Spleen (tissue), 11 donors: ENCODE data around the gene FRYL. TPM values are rescaled to one million over a fixed set of nuclear protein-coding genes. Genes with fewer than 3 reads are reported as not detected.
A peak's percentile ranks its signal among the peaks of the same experiment; 100 is the strongest.

Experiments used
- DNase-seq: peaks from one replicate; pipeline ENCODE4 v3.0.0-alpha.2; 2020
- H3K27ac ChIP-seq, 8 donors: fragments of 200-600 bp; sonication (generic) in 7 of 8; 1 replicate in 4 of 8; 2 replicates in 4 of 8; pipeline versions ENCODE4 v1.5.0 to v1.8.0; 2016 to 2021; ENCODE audit warnings: inconsistent platforms in 4 of 8, mild to moderate bottlenecking in 4 of 8, moderate library complexity in 1 of 8
- H3K27me3 ChIP-seq, 7 donors: fragments of 200-600 bp; sonication (generic) in 6 of 7; replicated peaks in 1 of 7; 1 replicate in 4 of 7; 2 replicates in 3 of 7; pipeline versions ENCODE4 v1.5.0 to v1.8.0; 2016 to 2021; ENCODE audit warnings: inconsistent platforms in 3 of 7, mild to moderate bottlenecking in 1 of 7
- H3K36me3 ChIP-seq, 6 donors: fragments of 200-600 bp; sonication (generic) in 5 of 6; 1 replicate in 4 of 6; 2 replicates in 2 of 6; pipeline versions ENCODE4 v1.5.0 to v1.8.0; 2016 to 2021; ENCODE audit warnings: inconsistent platforms in 2 of 6
- H3K4me1 ChIP-seq, 6 donors: fragments of 200-600 bp; sonication (generic) in 5 of 6; 1 replicate in 3 of 6; 2 replicates in 3 of 6; pipeline versions ENCODE4 v1.5.0 to v1.8.0; 2016 to 2021; ENCODE audit warnings: inconsistent platforms in 3 of 6
- H3K4me3 ChIP-seq, 8 donors: fragments of 200-600 bp; sonication (generic) in 7 of 8; 1 replicate in 4 of 8; 2 replicates in 4 of 8; pipeline versions ENCODE4 v1.5.0 to v1.8.0; 2016 to 2021; ENCODE audit warnings: inconsistent platforms in 4 of 8, mild to moderate bottlenecking in 4 of 8, moderate library complexity in 2 of 8
- H3K9me3 ChIP-seq, 8 donors: fragments of 200-600 bp; sonication (generic) in 7 of 8; 1 replicate in 4 of 8; 2 replicates in 4 of 8; pipeline versions ENCODE4 v1.5.0 to v1.8.0; 2016 to 2021; ENCODE audit warnings: inconsistent platforms in 4 of 8
- POLR2A ChIP-seq, 3 donors: fragments of 450-650 bp; IDR thresholded peaks; one replicate each; pipeline ENCODE4 v1.5.1; 2017; ENCODE audit warnings: antibody characterized with exemption in 3 of 3, mild to moderate bottlenecking in 1 of 3
- POLR2AphosphoS5 ChIP-seq, 3 donors: sonication (generic); formaldehyde crosslinking; IDR thresholded peaks; one replicate each; pipeline ENCODE4 v1.5.1; 2017; ENCODE audit warnings: antibody characterized with exemption in 3 of 3
- WGBS, 5 donors: extraction: QIAGEN DNeasy Blood & Tissue Kit in 3 of 5; methylation state at CpG; one replicate each; pipeline versions ENCODE4 v1.1.5 to v1.1.7; 2013 to 2018; 5-methylcytosine and 5-hydroxymethylcytosine counted together
- intact Hi-C: fragments of 100-400 bp; cut with DNase I; formaldehyde crosslinking; loops from one replicate; pipeline ENCODE4 v1.15.0; 2023; ENCODE audit warnings: low total_unique reads
- polyA plus RNA-seq, 3 donors: library from polyadenylated mRNA; stranded (reverse); fragments of 200-250 nt; gene quantifications; one replicate each; pipeline ENCODE4 v1.2.1, GENCODE V29; 2013
- total RNA-seq, 7 donors: library from RNA; depleted of rRNA in 3 of 7; stranded (reverse); fragments of >200 nt in 3 of 7; fragmentation: NEBNext Ultra II Directional in 4 of 7; extraction: Animal tissue kit (Norgen Biotek cat#: 25700) in 4 of 7; gene quantifications; one replicate each; pipeline versions ENCODE4 v1.1.0 to v1.2.1, GENCODE V29; 2016 to 2021
- TF ChIP-seq, protein P1 (sequence below), 11 experiments: fragments of 200-600 bp in 7 of 11; fragments of 450-650 bp in 4 of 11; sonication (generic) in 4 of 11; IDR thresholded peaks in 8 of 11; conservative IDR thresholded peaks in 3 of 11; 1 replicate in 7 of 11; 2 replicates in 4 of 11; pipeline versions ENCODE4 v1.4.0 to v1.8.0; 2016 to 2021; ENCODE audit warnings: antibody characterized with exemption in 11 of 11, inconsistent platforms in 4 of 11, mild to moderate bottlenecking in 1 of 11
- donor health status: healthy with polysubstance abuse.
- donor health status: DM: no; HTN: no; CAD: no; lungs with moderate emphysema.
- donor health status: DM: no; HTN: no; CAD: no.
- donor health status: Bipolar disorder and iron deficiency.
- donor health status: healthy.
- donor health status: DM: no; HTN: no; CAD: no.
- donor health status: DM: yes; HTN: yes; CAD: no.

FRYL gene
- total and polyA plus RNA-seq, 10 donors = 14.2 to 118 (median 94.9) TPM

DNA sequence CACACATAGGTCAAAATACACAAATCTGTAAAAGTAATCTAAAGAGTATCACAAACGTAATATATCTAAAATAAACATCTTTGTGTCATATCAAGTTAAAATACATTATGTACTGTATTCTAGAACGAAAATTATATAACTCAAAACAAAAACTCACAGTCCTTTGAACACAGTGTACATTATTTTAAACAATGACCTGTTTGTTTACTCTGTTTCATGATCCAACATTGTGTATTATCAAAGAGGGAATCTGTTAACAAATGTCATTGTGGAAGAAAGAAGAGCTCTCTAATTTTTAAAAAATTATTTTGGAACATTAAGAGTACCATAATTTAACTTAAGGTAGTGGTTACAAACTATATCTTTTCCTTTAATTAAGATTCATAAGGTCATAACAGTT is 144.1 kb downstream of the FRYL start:
- Histone ChIP-seq H3K36me3 (peaks cover 0 to 13% (median 0%) of the 10 kb centered on the region in 6 donors), H3K4me1 (peaks cover 11 to 68% (median 33%) of the 10 kb centered on the region in 6 donors), H3K27ac (peak overlapping the region in 1 of 8 donors; percentile 45), H3K27me3 (no peaks in the 10 kb centered on the region), H3K9me3 (peaks cover 0 to 6% (median 0%) of the 10 kb centered on the region in 8 donors), H3K4me3 (no peak overlapping the region)
- no peak for TF ChIP-seq POLR2A (IDR thresholded peaks at IDR 0.05)
- intact Hi-C loops = no loop called here
- 30 to 46% (median 38%) methylated on average over 2 of the region's 2 CpGs for WGBS, 5 donors
- DNase-seq = no peak

GRCh38 chr4:48635310-48635709 is 144.8 kb downstream of the FRYL start:
- intact Hi-C loops = no loop called here
- 62 to 85% (median 76%) methylated on average over 3 of the region's 3 CpGs for WGBS, 5 donors
- H3K27me3 ChIP-seq = no peaks in the 10 kb centered on the region

GRCh38 chr4:48634688-48635308 is 145.3 kb downstream of the FRYL start:
- DNase-seq = no peak
- peak overlapping the region in 2 of 8 donors; percentile 21 to 45 for H3K27ac ChIP-seq
- intact Hi-C loops = no loop called here
- 42 to 56% (median 48%) methylated on average over 2 of the region's 2 CpGs for WGBS, 5 donors
- H3K4me3 ChIP-seq = no peak overlapping the region
- peaks cover 11 to 56% (median 27%) of the 10 kb centered on the region in 6 donors for H3K4me1 ChIP-seq
- peaks cover 0 to 6% (median 0%) of the 10 kb centered on the region in 8 donors for H3K9me3 ChIP-seq
- H3K36me3 ChIP-seq = peaks cover 0 to 13% (median 0%) of the 10 kb centered on the region in 6 donors
- H3K27me3 ChIP-seq = no peaks in the 10 kb centered on the region
- TF ChIP-seq POLR2AphosphoS5 (IDR thresholded peaks at IDR 0.05) = no peak
- TF ChIP-seq, protein P1, sequence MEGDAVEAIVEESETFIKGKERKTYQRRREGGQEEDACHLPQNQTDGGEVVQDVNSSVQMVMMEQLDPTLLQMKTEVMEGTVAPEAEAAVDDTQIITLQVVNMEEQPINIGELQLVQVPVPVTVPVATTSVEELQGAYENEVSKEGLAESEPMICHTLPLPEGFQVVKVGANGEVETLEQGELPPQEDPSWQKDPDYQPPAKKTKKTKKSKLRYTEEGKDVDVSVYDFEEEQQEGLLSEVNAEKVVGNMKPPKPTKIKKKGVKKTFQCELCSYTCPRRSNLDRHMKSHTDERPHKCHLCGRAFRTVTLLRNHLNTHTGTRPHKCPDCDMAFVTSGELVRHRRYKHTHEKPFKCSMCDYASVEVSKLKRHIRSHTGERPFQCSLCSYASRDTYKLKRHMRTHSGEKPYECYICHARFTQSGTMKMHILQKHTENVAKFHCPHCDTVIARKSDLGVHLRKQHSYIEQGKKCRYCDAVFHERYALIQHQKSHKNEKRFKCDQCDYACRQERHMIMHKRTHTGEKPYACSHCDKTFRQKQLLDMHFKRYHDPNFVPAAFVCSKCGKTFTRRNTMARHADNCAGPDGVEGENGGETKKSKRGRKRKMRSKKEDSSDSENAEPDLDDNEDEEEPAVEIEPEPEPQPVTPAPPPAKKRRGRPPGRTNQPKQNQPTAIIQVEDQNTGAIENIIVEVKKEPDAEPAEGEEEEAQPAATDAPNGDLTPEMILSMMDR (IDR thresholded peaks at IDR 0.05 in 8 of 11, conservative IDR thresholded peaks at IDR 0.05 in 3 of 11) = no peak
- no peak for TF ChIP-seq POLR2A (IDR thresholded peaks at IDR 0.05)

More at GRCh38 chr4:48635310-48635709, 144.8 kb downstream of the FRYL start:
- peaks cover 0 to 13% (median 0%) of the 10 kb centered on the region in 6 donors for H3K36me3 ChIP-seq
- no peak overlapping the region for H3K4me3 ChIP-seq
- peaks cover 0 to 6% (median 0%) of the 10 kb centered on the region in 8 donors for H3K9me3 ChIP-seq
- H3K27ac ChIP-seq = peak overlapping the region in 2 of 8 donors; percentile 21 to 45
- no peak for DNase-seq
- TF ChIP-seq, protein P1 (IDR thresholded peaks at IDR 0.05 in 8 of 11, conservative IDR thresholded peaks at IDR 0.05 in 3 of 11) = no peak
- TF ChIP-seq POLR2A (IDR thresholded peaks at IDR 0.05) (no peak), POLR2AphosphoS5 (IDR thresholded peaks at IDR 0.05) (no peak)
- peaks cover 11 to 61% (median 30%) of the 10 kb centered on the region in 6 donors for H3K4me1 ChIP-seq

DNA sequence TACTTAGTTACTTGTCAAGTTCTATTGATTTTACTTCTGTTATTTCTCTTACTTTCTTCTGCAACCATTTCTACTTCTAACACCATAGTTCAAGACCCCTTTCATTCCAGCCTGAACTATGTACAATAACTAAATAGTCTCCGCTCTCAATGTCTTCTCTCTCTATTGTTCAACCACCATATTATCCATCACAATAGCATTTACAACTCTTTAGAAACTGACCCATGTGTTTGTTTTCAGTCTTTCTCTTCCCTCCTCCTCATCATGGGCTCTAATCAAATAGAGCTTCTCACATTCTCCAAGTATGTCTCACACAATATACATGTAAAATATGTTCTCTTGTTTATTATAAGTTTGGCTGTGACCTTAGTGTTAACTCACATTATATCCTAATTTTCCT is 146.4 kb downstream of the FRYL start:
- Histone ChIP-seq H3K27ac (no peak overlapping the region), H3K4me3 (no peak overlapping the region), H3K27me3 (no peaks in the 10 kb centered on the region), H3K4me1 (peaks cover 11 to 60% (median 26%) of the 10 kb centered on the region in 6 donors), H3K9me3 (peaks cover 0 to 4% (median 0%) of the 10 kb centered on the region in 8 donors), H3K36me3 (peaks cover 0 to 13% (median 0%) of the 10 kb centered on the region in 6 donors)
- TF ChIP-seq POLR2A (IDR thresholded peaks at IDR 0.05) (no peak), POLR2AphosphoS5 (IDR thresholded peaks at IDR 0.05) (no peak)
- TF ChIP-seq, protein P1 (IDR thresholded peaks at IDR 0.05 in 8 of 11, conservative IDR thresholded peaks at IDR 0.05 in 3 of 11) = no peak
- DNase-seq = no peak
- 97 to 100% (median 99%) methylated on average over 1 of the region's 1 CpG for WGBS, 5 donors
- intact Hi-C loops = no loop called here
